GM23338 (cell line): Measurements from ENCODE around the gene AGTR1. TPM values are rescaled to one million over a fixed set of nuclear protein-coding genes. Genes with fewer than 3 reads are reported as not detected.

ENCODE experiments used
- ETS1 ChIP-seq: IDR thresholded peaks from 2 replicates; pipeline ENCODE4 v1.6.1; 2016; ENCODE audit warnings: antibody characterized with exemption
- EZH2 ChIP-seq: fragments of 200-600 bp; sonication (generic); IDR thresholded peaks from one replicate; pipeline ENCODE4 v1.8.0; 2017; ENCODE audit warnings: antibody characterized with exemption, mild to moderate bottlenecking, low read depth; ENCODE audit not compliant: unreplicated experiment
- EZH2phosphoT487 ChIP-seq: fragments of 200-600 bp; sonication (generic); IDR thresholded peaks from one replicate; pipeline ENCODE4 v1.8.1; 2018; ENCODE audit warnings: antibody characterized with exemption; ENCODE audit not compliant: unreplicated experiment
- NANOG ChIP-seq: IDR thresholded peaks from 2 replicates; pipeline ENCODE4 v1.6.1; 2016; ENCODE audit warnings: antibody characterized with exemption, borderline replicate concordance
- POLR2AphosphoS5 ChIP-seq: IDR thresholded peaks from 2 replicates; pipeline ENCODE4 v1.6.1; 2016; ENCODE audit warnings: antibody characterized with exemption, low read depth
- REST ChIP-seq: IDR thresholded peaks from one replicate; pipeline ENCODE4 v1.6.1; 2018; ENCODE audit warnings: antibody characterized with exemption; ENCODE audit not compliant: unreplicated experiment
- STAT1 ChIP-seq: IDR thresholded peaks from one replicate; pipeline ENCODE4 v1.6.1; 2016; ENCODE audit warnings: antibody characterized with exemption; ENCODE audit not compliant: unreplicated experiment
- ZNF114 ChIP-seq: fragments of 250-450 bp; sonication (Bioruptor Pico); IDR thresholded peaks from 2 replicates; pipeline ENCODE4 v1.5.0; 2020; ENCODE audit warnings: mild to moderate bottlenecking, moderate library complexity
- ZNF331 ChIP-seq: fragments of 250-450 bp; sonication (Bioruptor Pico); IDR thresholded peaks from 2 replicates; pipeline ENCODE4 v1.5.0; 2020; ENCODE audit warnings: low read depth, mild to moderate bottlenecking, moderate library complexity
- ZNF462 ChIP-seq: fragments of 250-450 bp; sonication (Bioruptor Pico); IDR thresholded peaks from 2 replicates; pipeline ENCODE4 v1.5.0; 2020; ENCODE audit warnings: mild to moderate bottlenecking, moderate library complexity
- polyA plus RNA-seq: library from polyadenylated mRNA; unstranded; fragments of >200 nt; fragmentation: Nextera tagmentation; extraction: Ambion mirVana; gene quantifications from 2 replicates; pipeline ENCODE4 v1.2.1, GENCODE V29; 2016
- total RNA-seq: library from RNA; depleted of rRNA; stranded (reverse); fragments of >200 nt; shearing (Covaris generic); gene quantifications from 2 replicates; pipeline ENCODE4 v1.2.3, GENCODE V29; 2014

AGTR1 gene
- total and polyA plus RNA-seq, 2 experiments from 2014 or later, result 0.16 TPM; not detected in 1

GRCh38 chr3:148763156-148763680, 65.5 kb downstream of the AGTR1 start (continued):
- no peak for TF ChIP-seq ZNF462
- TF ChIP-seq REST, result no peak
- no peak for TF ChIP-seq ETS1
- no peak for TF ChIP-seq STAT1
- no peak for TF ChIP-seq EZH2phosphoT487
- TF ChIP-seq EZH2, result no peak
- TF ChIP-seq POLR2AphosphoS5, result no peak
- no peak for TF ChIP-seq ZNF331 (CRISPR knock-in tag)
- no peak for TF ChIP-seq NANOG
- TF ChIP-seq ZNF114 (CRISPR knock-in tag), result no peak
